Measurements from ENCODE around the gene TTC7B. TPM values are rescaled to one million over a fixed set of nuclear protein-coding genes. Genes with fewer than 3 reads are reported as not detected.

TTC7B gene
- total RNA-seq, 2 experiments from 2014 or later: 1.2 to 1.3 TPM

DNA sequence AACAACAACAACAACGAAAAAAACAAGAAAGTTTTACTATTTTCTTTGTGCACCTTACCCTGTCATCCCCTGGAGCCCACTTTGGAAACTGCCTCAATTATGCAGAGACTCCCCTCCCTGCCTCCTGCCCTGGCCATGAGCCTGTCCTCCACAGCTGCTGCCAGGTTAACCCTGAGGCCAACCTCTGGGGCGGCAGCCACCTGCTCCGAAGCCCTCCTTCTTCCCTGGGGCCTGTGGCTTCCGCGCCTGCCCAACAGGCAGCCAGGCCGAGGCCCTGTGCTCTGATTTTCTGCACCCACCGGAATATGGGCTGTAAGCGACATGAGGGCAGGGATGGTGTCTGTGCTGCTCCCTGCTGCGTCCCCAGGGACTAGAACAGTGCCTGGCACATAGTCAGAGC is 236.4 kb downstream of the TTC7B start:
- Histone ChIP-seq H3K4me1 (ENCODE audit: insufficient read depth, low read length) (no peaks in the 10 kb centered on the region), H3K36me3 (ENCODE audit: insufficient read depth, low read length) (no peaks in the 10 kb centered on the region), H3K9me3 (ENCODE audit: control insufficient read depth in 1 of 2, insufficient read depth in 1 of 2, low read length in 2 of 2) (no peaks in the 10 kb centered on the region), H3K4me3 (ENCODE audit: low read length) (no peak overlapping the region), H3K27ac (ENCODE audit: low read depth in 1 of 2, low read length in 2 of 2) (no peak overlapping the region), H3K27me3 (ENCODE audit: control insufficient read depth in 1 of 2, insufficient read depth in 2 of 2, low read length in 2 of 2) (no peaks in the 10 kb centered on the region)
- H3K9me3 Mint-ChIP-seq: no peaks in the 10 kb centered on the region
- no peaks in the 10 kb centered on the region for H3K27me3 Mint-ChIP-seq
- DNase-seq (no peak), ATAC-seq (ENCODE audit: poor library complexity) (no peak)
- TF ChIP-seq, protein P1, sequence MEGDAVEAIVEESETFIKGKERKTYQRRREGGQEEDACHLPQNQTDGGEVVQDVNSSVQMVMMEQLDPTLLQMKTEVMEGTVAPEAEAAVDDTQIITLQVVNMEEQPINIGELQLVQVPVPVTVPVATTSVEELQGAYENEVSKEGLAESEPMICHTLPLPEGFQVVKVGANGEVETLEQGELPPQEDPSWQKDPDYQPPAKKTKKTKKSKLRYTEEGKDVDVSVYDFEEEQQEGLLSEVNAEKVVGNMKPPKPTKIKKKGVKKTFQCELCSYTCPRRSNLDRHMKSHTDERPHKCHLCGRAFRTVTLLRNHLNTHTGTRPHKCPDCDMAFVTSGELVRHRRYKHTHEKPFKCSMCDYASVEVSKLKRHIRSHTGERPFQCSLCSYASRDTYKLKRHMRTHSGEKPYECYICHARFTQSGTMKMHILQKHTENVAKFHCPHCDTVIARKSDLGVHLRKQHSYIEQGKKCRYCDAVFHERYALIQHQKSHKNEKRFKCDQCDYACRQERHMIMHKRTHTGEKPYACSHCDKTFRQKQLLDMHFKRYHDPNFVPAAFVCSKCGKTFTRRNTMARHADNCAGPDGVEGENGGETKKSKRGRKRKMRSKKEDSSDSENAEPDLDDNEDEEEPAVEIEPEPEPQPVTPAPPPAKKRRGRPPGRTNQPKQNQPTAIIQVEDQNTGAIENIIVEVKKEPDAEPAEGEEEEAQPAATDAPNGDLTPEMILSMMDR (IDR thresholded peaks at IDR 0.05): no peak
- CTCF ChIA-PET: no interaction called here
- no peak overlapping the region for H3K4me3 Mint-ChIP-seq
- no peaks in the 10 kb centered on the region for H3K4me1 Mint-ChIP-seq (ENCODE audit: low read depth)
- H3K36me3 Mint-ChIP-seq (ENCODE audit: low read depth): no peaks in the 10 kb centered on the region
- intact Hi-C loops (cut with DNase I, micrococcal nuclease): no loop called here
- POLR2A ChIA-PET: no interaction called here
- H3K27ac Mint-ChIP-seq: no peak overlapping the region

DNA sequence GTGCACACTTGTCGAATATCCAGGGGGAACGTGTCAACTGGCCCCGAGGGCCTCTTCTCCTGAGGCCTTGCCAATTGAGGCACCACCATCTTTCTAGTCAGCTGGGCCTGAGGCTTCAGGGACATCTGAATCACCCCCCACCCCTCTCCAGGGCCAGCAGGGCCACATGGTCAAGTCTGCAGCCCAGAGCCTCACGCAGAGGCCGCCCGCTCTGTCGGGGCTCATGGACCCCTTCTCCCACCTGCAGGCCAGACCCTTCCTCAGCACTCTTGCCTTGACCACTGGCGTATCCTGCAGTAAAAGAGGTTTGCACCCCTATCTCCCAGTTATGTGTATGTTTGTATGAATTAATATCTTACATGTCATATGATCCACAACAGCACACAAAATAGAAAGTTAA is 237.1 kb downstream of the TTC7B start:
- no peaks in the 10 kb centered on the region for H3K9me3 ChIP-seq (ENCODE audit: control insufficient read depth in 1 of 2, insufficient read depth in 1 of 2, low read length in 2 of 2)
- Mint-ChIP-seq H3K27me3 (no peaks in the 10 kb centered on the region), H3K27ac (no peak overlapping the region), H3K4me3 (no peak overlapping the region), H3K9me3 (no peaks in the 10 kb centered on the region), H3K4me1 (ENCODE audit: low read depth) (no peaks in the 10 kb centered on the region), H3K36me3 (ENCODE audit: low read depth) (no peaks in the 10 kb centered on the region)
- intact Hi-C loops (cut with DNase I, micrococcal nuclease): no loop called here
- DNase-seq: no peak
- CTCF ChIA-PET: no interaction called here
- POLR2A ChIA-PET: no interaction called here
- no peak overlapping the region for H3K4me3 ChIP-seq (ENCODE audit: low read length)
- no peaks in the 10 kb centered on the region for H3K4me1 ChIP-seq (ENCODE audit: insufficient read depth, low read length)
- no peak overlapping the region for H3K27ac ChIP-seq (ENCODE audit: low read depth in 1 of 2, low read length in 2 of 2)
- no peaks in the 10 kb centered on the region for H3K27me3 ChIP-seq (ENCODE audit: control insufficient read depth in 1 of 2, insufficient read depth in 2 of 2, low read length in 2 of 2)
- TF ChIP-seq, protein P1 (IDR thresholded peaks at IDR 0.05): no peak
- no peaks in the 10 kb centered on the region for H3K36me3 ChIP-seq (ENCODE audit: insufficient read depth, low read length)
- ATAC-seq (ENCODE audit: poor library complexity): no peak

DNA sequence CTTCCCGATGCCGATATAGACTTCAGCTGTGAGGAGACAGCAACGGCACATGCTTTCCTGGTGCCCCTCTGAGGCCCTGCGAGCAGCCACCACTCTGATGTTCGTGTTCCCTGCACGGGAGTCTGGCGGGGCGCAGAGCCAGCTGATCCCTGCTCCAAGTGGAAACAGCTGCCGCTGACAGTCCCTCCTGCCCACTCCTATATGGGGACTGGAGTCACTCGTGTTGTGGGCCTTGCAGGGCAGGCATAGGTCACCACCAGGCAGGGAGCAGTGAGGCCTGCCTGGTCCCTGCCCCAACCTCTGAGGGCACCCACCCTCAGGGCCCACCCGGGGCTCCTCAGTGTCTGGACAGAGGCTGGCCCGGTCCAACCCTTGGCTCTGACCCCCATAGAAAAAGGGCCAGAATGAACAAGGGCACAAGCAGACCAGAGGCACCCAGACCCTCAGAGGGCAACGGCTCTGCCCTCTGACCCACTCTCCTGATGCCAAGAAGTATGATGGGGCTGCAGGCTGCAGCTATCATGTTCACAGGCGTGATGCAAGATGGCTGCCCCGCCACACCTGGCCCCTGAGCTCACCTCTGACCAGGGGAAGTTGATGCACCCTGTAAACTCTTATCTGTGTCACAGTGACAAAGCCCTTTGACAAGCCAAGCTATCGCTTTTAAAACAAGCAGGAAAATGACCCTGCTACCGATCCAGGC is 237.8 kb downstream of the TTC7B start:
- Histone ChIP-seq H3K27me3 (ENCODE audit: control insufficient read depth in 1 of 2, insufficient read depth in 2 of 2, low read length in 2 of 2) (no peaks in the 10 kb centered on the region), H3K27ac (ENCODE audit: low read depth in 1 of 2, low read length in 2 of 2) (no peak overlapping the region), H3K4me1 (ENCODE audit: insufficient read depth, low read length) (no peaks in the 10 kb centered on the region), H3K4me3 (ENCODE audit: low read length) (no peak overlapping the region), H3K9me3 (ENCODE audit: control insufficient read depth in 1 of 2, insufficient read depth in 1 of 2, low read length in 2 of 2) (no peaks in the 10 kb centered on the region), H3K36me3 (ENCODE audit: insufficient read depth, low read length) (no peaks in the 10 kb centered on the region)
- TF ChIP-seq, protein P1 (IDR thresholded peaks at IDR 0.05): no peak
- ChIA-PET CTCF (no interaction called here), POLR2A (no interaction called here)
- no peaks in the 10 kb centered on the region for H3K4me1 Mint-ChIP-seq (ENCODE audit: low read depth)
- no peaks in the 10 kb centered on the region for H3K27me3 Mint-ChIP-seq
- intact Hi-C loops (cut with DNase I, micrococcal nuclease): no loop called here
- H3K27ac Mint-ChIP-seq: no peak overlapping the region
- no peak for DNase-seq
- no peak for ATAC-seq (ENCODE audit: poor library complexity)
- no peaks in the 10 kb centered on the region for H3K9me3 Mint-ChIP-seq
- no peak overlapping the region for H3K4me3 Mint-ChIP-seq
- H3K36me3 Mint-ChIP-seq (ENCODE audit: low read depth): no peaks in the 10 kb centered on the region

Data from CD4-positive, alpha-beta T cell (primary cell).